GM20431 (cell line): Measurements from ENCODE around the gene PIEZO2.

Source experiments
- in situ Hi-C: fragments of 300-500 bp; cut with MseI, MboI; formaldehyde crosslinking; loops from one replicate; pipeline ENCODE4 v1.15.0; 2020; ENCODE audit warnings: low sequenced_read_pairs; ENCODE audit not compliant: unreplicated experiment

PIEZO2 gene

DNA sequence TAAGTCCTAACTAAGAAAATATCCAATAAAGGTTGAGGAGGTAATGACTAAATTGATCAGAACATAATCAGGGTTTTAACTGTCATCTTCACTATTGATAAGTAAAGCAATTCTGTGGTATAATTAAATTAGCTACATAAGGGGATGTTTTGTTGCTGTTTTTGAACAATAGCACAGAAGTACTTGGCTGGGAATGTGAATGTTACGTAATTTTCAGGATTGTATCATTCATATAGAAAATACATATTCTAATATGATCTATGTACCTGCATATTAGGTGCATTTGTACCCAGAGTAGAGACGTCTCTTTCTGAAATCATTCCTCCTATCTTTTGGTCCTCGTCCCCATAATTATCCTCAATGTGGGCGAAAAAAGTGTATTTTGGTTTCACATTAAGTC is 109.0 kb downstream of the PIEZO2 start:
- in situ Hi-C loops = loop anchor here (25.0 kb wide), 1 partner anchor 178 kb away; no protein-coding TSS in a partner anchor

DNA sequence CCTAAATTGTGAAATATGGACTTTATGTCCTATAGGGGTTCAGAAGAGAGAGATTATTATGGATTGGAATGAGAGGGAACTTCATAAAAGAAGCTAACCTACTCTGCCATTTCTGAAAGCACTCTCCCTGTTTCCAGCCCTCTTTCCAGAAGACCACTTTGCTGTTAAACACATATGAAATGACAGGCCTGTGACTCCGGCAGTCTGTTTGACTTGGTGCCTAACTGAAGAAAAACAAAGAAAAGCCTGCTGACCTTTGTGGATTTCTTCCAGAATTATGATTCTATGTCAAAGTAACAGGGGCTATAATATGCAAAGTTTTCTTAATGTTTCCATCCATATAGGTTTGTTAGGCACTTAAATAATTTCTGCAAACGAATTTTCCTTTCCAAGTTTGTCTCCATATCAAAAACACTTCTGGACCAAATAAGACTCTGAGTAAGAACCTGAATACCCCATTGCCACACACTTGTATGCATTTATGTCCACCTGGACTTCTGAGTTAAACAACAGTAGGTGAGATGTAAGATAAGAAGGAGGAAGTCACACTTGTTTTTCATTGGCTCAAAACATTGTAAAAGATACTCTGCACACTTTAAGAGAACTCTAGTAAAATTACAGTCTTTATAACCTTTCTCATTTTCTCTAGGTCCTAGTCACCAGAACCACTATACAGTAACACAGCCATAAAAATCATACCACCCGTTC is 111.7 kb downstream of the PIEZO2 start:
- in situ Hi-C loops = loop anchor here (25.0 kb wide), 1 partner anchor 175 kb away; no protein-coding TSS in a partner anchor

DNA sequence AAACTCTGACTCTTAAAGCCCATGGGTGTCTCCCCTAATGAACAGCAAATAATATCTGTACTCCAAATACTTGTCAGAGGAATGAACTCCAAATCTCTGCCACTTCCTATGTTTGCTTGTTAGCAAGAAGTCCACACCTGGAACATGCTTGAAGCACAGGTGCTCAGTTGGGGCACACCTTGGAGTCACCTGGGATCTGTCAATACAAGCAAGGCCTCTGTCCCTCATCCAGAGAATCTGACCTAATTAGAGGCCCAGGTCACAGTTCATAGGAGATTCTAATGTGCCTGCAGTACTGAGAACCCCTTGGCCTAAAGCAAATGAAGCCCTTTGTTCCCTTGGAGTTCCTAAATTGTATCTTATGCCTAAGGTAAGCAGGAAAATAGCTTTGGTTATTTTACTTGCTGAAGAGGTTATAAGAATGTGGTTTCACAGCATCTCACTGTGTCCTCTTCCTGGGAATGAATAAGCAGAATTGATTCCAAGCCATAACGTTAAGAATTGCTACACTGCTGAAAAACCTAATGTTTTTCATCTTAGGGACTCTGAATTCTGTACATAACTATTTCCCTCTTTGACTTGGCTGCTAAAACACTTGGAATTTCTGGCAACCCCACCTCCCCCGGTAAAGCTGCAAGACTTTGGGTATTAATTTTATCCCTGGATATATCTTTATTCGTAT is 113.4 kb downstream of the PIEZO2 start:
- in situ Hi-C loops = loop anchor here (25.0 kb wide), 1 partner anchor 174 kb away; no protein-coding TSS in a partner anchor

DNA sequence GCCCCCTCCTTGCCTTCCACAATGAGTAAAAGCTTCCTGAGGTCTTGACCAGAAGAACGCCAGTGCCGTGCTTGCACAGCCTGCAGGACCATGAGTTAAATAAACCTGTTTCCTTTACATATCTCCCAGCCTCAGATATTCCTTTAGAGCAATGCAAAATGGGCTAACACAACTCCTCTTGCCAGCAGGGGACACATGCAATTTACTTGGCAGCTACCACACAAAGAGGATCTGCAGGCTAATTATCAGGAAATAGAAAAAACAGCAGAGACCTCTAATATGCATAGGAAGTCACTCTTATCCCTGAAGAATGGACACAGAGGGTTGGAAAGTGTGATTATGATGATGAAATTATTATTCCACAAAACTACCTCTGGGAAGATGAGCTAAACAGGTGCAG is 114.0 kb downstream of the PIEZO2 start:
- in situ Hi-C loops = loop anchor here (25.0 kb wide), 1 partner anchor 173 kb away; no protein-coding TSS in a partner anchor

DNA sequence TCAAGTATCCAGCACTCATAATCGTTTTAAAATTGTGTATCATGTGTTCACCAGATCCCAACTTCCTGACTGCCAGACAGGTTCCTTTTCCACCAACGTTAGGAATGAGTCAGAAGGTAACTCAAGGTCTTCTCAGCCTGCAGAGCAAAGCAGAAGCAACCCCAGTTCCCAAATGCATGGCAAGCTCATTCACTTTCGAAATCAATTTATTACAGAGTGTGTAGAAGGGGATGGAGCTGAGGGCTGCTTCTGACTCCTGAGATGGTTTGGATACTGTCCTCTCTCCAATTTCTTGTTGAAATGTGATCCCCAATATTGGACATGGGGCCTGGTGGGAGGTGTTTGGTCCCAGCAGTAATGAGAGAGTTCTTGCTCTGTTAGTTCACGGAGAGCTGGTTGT is 114.5 kb downstream of the PIEZO2 start:
- in situ Hi-C loops = loop anchor here (25.0 kb wide), 1 partner anchor 173 kb away; no protein-coding TSS in a partner anchor

DNA sequence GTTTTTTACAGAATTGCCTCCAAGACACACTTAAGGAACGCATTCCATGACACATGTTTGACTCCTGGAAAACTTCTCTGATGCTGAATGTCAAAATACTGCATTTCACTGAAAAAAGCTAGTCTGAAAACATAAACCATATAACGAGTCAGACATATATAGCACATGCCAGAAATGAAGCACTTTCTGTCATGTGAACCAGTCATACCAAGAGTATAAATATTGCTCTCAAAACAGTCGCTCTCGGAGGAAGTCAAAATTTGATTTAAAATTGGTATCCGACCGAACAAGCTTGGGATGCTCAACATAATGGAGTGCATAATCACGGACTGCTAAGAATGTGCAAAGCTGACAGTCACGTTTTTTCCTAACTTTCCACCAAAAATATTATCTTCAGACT is 115.9 kb downstream of the PIEZO2 start:
- in situ Hi-C loops = loop anchor here (25.0 kb wide), 1 partner anchor 171 kb away; no protein-coding TSS in a partner anchor

DNA sequence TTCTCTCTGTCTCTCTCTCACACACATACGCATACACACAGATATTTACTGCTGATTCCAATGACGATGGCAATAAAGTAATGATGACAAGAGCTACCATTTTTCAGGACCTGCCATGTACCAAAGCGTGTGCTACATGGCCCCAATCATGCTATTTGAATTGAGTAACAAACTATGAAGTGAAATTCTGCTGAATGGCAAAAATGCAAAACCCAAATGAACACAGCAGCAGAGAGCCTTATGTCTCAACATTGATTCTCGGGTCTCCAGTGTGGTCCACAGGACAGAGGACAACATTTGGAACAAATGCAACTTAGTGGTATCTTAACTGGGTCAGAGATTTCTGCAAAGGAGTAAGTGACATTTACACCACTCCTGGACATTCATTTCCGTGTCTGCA is 117.4 kb downstream of the PIEZO2 start:
- in situ Hi-C loops = loop anchor here (25.0 kb wide), 1 partner anchor 170 kb away; no protein-coding TSS in a partner anchor

DNA sequence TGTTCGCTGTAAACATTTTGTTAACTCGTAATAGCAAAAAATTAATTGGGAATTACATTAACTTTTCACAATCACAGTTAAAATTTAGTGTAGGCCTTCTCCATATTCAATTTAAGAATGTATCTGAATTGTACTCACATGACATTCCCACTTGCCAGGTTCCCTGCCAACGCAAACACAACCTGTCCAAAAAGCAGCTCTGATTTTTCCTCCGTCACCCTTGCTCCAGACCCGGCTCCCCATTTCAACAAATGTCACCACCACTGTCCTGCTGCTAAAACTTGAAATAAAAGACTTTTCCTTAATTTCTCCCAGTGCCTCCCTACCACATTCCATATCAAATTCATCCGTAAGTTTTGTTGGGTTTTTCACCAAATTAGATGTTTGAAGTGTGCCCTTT is 120.3 kb downstream of the PIEZO2 start:
- in situ Hi-C loops = loop anchor here (25.0 kb wide), 1 partner anchor 167 kb away; no protein-coding TSS in a partner anchor

DNA sequence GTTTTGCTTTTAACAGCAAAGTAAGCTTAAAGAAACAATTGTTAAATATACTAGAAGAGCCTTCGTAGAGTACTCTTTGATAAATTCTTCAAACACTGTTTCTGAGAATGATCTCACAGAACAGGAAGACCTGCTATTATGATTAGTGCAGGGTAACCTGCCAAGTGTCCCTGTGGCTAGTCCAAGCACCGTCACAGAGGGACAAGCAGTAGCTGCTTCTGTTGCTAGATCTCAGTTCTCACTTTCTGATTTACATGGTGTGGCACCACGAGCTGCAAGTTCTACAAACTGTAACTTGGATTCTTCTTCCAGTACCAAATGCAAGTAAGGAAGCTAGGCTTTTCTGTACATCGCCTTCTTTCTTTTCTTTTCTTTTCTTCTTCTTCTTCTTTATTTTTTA is 121.5 kb downstream of the PIEZO2 start:
- in situ Hi-C loops = loop anchor here (25.0 kb wide), 1 partner anchor 166 kb away; no protein-coding TSS in a partner anchor

DNA sequence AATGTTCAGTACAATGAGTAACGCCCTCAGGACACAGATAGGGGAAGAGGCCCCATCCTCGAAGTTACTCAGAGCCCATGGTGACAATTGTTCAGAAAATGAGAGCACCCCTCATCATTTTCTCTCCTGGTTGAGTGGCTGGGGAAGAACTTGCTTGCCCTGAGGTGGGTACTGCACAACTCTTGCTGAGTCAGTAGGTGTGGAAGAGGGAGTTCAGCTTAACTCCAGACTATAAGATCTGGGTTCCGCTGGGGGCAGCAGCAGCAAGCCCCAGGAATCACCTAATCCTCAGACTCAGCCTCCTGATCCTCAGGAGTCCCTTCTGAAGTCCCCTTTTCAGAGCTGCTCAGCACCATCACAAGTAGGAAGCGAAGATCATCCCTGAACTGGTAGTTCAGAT is 123.7 kb downstream of the PIEZO2 start:
- in situ Hi-C loops = loop anchor here (25.0 kb wide), 1 partner anchor 163 kb away; no protein-coding TSS in a partner anchor

DNA sequence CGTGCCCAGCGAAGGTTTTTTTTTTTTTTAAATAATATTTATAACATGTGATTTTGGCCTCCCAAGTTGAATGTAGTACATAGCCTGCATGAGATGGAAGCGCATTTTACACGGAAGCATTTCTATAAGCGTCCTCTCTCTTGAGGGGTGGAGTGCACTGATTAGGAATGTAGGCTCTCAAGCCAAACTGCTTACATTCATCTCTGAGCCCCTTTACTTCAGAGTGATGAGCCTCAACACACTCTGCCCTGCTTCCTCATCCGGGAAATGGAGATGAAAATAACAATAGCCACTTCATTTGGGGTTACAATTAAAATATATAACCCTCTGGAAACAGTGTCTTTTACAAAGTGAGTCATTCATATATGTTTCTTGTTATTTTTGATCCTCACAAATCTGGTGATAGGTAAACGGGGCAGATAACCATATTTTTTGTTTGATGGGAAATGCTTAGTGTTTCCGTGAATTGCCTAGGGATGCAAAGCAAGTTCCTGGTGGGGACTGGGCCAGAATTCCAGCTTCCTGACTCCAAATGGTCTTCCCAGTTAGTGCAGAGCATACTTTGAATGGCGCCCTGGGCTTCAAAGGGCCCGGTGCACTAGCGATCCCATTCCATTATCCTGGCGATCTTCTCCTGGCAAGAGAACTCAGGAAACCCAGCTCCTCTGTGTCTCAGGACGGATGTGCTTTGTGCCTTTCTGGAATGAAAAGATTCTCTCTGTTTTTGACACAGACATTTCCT is 124.3 kb downstream of the PIEZO2 start:
- in situ Hi-C loops = loop anchor here (25.0 kb wide), 1 partner anchor 163 kb away; no protein-coding TSS in a partner anchor

DNA sequence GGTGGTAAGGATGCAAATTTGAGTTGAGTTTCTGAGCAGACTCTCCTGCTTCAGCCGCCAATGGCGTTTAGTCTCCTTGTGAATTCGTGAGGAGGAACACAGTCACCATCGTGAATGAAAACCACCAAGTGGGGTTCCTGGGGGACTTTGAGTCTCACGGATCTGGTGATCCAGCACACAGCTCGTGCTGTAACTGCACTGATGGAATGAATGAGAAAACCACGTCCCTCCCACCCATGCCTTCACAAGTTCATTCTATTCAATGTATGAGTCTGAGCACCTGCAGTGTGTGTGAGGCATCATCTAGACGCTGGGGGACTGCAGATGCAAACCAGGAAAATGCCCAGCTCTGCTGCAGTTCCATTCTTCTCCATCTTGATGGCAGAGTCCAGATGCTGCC is 127.9 kb downstream of the PIEZO2 start:
- in situ Hi-C loops = no loop called here

DNA sequence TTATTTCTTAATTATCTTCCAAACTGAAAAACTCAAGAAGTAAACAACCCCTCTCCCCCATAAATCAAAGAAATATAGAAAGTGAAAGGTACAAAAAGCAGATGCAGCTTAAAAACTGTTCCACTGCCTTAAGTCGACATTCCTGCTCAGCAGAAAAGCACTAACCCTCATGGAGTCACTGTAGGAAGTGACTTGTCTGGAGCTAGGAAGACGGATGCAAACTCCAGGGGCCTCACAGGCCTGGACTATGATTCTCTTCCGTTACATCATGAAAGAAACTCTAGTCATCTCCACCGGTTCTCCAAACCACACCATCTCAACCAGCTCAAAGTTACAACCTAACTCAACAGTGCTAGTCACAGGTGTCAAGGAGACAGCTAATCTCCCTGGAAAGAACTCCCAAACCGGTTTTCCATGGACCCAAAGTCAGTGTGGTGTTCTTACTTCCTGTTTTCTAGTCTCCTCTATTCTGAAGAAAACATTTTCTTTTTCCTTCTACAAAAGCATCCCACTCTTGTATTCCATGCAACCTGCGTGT is 128.4 kb downstream of the PIEZO2 start:
- in situ Hi-C loops = no loop called here

DNA sequence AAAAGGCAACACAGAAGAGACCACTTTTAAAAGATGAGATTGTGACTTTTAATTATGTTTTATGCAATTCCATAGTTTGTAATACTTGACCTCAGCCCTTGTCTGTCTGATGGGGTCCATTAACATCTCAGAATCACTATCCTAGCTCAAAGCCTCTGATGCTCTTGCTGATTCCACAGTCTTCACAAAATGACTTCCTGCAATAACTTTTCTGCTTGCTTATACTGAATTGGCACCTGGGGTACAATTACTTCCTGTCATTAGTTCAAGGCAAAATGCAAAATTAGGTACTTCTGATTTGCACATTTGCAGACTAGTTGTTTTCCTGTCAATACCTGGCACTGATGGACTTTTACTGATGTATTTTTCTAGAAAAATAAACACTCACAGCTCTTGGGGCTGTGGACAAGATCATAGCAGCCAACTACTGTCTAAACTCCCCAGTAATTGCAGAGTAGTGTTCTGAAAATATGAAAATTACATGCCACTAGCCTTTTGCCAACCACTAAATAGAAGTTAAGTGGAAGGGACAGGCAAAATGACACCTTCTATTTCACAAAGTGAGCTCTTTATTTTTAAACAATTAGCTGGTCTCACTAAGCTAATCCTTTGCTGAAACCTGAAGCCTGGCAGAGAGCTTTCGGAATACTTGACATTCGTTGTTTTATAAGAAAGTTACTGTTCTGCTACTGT is 129.1 kb downstream of the PIEZO2 start:
- in situ Hi-C loops = no loop called here

DNA sequence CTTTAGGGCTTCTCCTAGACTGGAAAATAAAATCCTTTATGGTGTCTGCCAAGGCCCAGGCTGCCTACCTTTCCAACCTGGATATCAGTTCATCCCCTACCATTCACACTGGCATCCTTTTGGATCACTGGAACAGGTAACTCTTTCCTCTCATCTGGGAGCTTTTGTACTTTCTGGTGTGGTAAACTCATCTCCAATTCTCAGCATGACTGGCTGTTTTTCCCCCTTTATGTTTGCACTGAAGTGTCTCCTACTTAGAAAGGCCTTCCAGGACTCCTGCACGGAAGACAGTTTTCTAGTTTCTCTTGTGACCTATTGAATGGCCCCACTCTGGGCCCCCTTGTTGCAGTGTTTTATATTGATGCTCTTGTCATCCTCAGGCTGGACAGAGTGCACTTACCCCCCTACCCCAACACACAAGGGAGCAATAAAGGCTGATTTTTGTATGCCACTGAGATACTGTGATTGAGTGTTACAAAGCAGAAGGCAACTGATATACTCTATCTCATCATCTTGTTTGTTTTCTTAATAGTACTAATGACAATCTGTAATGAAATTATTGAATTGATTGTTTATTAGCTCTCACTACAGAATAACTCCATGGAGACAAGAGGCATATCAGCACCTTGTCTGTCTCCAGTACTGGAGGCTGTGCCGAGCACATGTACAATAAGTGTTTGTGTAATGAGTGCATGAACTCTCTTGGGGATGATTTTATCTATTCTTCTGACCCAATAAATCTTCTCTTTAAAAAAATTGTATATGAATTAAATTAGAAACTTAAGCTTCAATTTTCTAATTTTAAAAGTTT is 129.9 kb downstream of the PIEZO2 start:
- in situ Hi-C loops = no loop called here

DNA sequence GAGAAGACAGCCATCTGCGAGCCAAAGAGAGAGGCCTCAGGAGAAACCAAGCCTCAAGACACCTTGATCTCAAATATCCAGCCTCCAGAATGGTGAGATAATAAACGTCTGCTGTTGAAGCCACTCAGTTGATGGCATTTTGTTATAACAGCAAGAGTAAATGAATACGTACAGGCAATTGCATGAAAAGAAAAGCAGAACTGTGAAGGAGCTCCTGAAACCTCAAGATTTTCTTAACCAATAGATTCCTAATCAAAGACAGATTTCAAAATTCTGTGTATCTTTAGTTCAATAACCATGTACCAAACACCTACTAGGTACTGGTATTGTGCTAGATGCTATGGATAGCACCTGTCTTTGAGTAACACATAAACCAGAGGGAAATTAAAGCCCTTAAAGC is 139.5 kb downstream of the PIEZO2 start:
- in situ Hi-C loops = no loop called here

DNA sequence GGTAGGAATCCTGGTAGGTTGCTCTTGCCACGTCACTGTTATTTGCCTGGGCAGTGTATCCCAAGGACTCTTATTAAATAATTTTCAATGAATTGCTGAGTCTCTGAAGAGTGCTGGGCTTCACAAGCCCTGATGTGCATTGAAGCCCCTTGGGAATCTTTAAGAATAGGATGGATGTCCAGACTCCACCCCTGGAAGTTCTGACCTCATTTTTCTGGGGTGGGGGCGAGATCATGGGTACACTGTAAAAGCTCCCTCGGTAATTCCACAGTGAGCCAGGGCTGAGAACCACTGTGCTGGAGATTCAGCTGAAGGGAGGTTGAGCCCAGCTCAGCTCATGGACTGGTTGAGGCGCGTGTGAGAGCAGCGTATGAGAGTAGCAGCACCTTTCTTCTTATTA is 140.2 kb downstream of the PIEZO2 start:
- in situ Hi-C loops = no loop called here

DNA sequence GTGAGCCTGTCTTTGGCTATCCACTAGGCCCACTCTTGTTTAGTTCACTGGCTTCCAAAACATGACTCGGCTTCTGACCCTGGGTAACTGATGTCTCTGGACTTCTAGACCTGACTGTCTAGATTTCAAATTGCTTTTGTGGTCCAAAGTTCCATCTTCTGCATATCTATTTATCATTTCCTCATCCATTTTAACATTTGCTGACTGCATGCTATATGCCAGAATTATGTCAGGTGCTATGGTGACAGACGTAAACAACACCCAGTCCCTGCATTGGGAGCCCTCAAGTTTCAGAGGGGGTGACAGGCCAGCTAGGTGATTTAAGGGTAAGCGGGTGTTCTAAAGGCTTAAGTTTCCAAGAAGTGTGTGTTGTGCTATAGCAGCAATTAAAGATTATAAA is 140.9 kb downstream of the PIEZO2 start:
- in situ Hi-C loops = no loop called here

DNA sequence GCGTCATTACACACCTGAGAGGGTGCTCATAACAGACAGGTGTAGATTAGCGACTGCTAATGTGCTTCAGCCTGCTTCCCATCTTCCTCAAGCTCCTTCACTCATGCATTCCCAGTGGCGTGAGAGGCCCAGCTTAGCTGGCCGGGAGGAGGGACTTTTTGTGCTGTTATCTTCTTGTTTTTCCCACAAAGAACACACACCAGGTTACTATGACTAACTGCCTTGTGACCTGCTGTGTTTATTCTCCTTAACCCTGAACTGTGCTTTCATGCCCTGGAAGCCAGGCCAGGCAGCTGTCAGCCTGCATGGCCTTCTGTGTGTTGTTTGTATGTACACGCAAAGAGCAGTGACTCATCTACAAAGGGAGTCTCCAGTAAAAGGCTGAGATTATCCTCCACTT is 143.8 kb downstream of the PIEZO2 start:
- in situ Hi-C loops = no loop called here
